ENCODE measurements around the gene DLG2.

DLG2 gene

GRCh38 chr11:84295815-84296214 lies 1331.3 kb downstream of the DLG2 start:
- no peaks in the 10 kb centered on the region for H3K4me1 ChIP-seq (ENCODE audit: control insufficient read depth in 1 of 2, insufficient read depth in 1 of 2, low read depth in 1 of 2, low read length in 1 of 2)

GRCh38 chr11:84292955-84293354 lies 1334.2 kb downstream of the DLG2 start:
- no peak for TF ChIP-seq CTCF (IDR thresholded peaks at IDR 0.05)
- H3K27me3 ChIP-seq = no peaks in the 10 kb centered on the region

More at GRCh38 chr11:84295815-84296214, 1331.3 kb downstream of the DLG2 start:
- Histone ChIP-seq H3K9me3 (no peaks in the 10 kb centered on the region), H3K36me3 (no peaks in the 10 kb centered on the region), H3K27ac (no peak overlapping the region), H3K4me3 (ENCODE audit: low read depth in 1 of 2, low read length in 1 of 2) (no peak overlapping the region), H3K27me3 (no peaks in the 10 kb centered on the region)
- no peak for TF ChIP-seq CTCF (IDR thresholded peaks at IDR 0.05)

GRCh38 chr11:84292006-84292405 lies 1335.1 kb downstream of the DLG2 start:
- no peak overlapping the region for H3K27ac ChIP-seq
- H3K9me3 ChIP-seq = no peaks in the 10 kb centered on the region
- H3K36me3 ChIP-seq = no peaks in the 10 kb centered on the region
- H3K4me3 ChIP-seq (ENCODE audit: low read depth in 1 of 2, low read length in 1 of 2) = no peak overlapping the region
- no peaks in the 10 kb centered on the region for H3K4me1 ChIP-seq (ENCODE audit: control insufficient read depth in 1 of 2, insufficient read depth in 1 of 2, low read depth in 1 of 2, low read length in 1 of 2)
- H3K27me3 ChIP-seq = no peaks in the 10 kb centered on the region
- TF ChIP-seq CTCF (IDR thresholded peaks at IDR 0.05) = no peak

More at GRCh38 chr11:84292955-84293354, 1334.2 kb downstream of the DLG2 start:
- H3K9me3 ChIP-seq = no peaks in the 10 kb centered on the region
- H3K27ac ChIP-seq = no peak overlapping the region
- H3K36me3 ChIP-seq = no peaks in the 10 kb centered on the region
- no peak overlapping the region for H3K4me3 ChIP-seq (ENCODE audit: low read depth in 1 of 2, low read length in 1 of 2)
- no peaks in the 10 kb centered on the region for H3K4me1 ChIP-seq (ENCODE audit: control insufficient read depth in 1 of 2, insufficient read depth in 1 of 2, low read depth in 1 of 2, low read length in 1 of 2)

GRCh38 chr11:84290647-84291046 lies 1336.5 kb downstream of the DLG2 start:
- Histone ChIP-seq H3K9me3 (no peaks in the 10 kb centered on the region), H3K4me1 (ENCODE audit: control insufficient read depth in 1 of 2, insufficient read depth in 1 of 2, low read depth in 1 of 2, low read length in 1 of 2) (no peaks in the 10 kb centered on the region), H3K27ac (no peak overlapping the region), H3K4me3 (ENCODE audit: low read depth in 1 of 2, low read length in 1 of 2) (no peak overlapping the region), H3K36me3 (no peaks in the 10 kb centered on the region), H3K27me3 (no peaks in the 10 kb centered on the region)
- no peak for TF ChIP-seq CTCF (IDR thresholded peaks at IDR 0.05)

GRCh38 chr11:84289381-84289906 lies 1337.7 kb downstream of the DLG2 start:
- Histone ChIP-seq H3K9me3 (no peaks in the 10 kb centered on the region), H3K4me1 (ENCODE audit: control insufficient read depth in 1 of 2, insufficient read depth in 1 of 2, low read depth in 1 of 2, low read length in 1 of 2) (no peaks in the 10 kb centered on the region), H3K36me3 (no peaks in the 10 kb centered on the region), H3K27ac (no peak overlapping the region), H3K27me3 (no peaks in the 10 kb centered on the region), H3K4me3 (ENCODE audit: low read depth in 1 of 2, low read length in 1 of 2) (no peak overlapping the region)
- TF ChIP-seq CTCF (IDR thresholded peaks at IDR 0.05) = no peak

- Histone ChIP-seq H3K9me3 (no peaks in the 10 kb centered on the region), H3K4me1 (ENCODE audit: control insufficient read depth in 1 of 2, insufficient read depth in 1 of 2, low read depth in 1 of 2, low read length in 1 of 2) (no peaks in the 10 kb centered on the region), H3K27ac (no peak overlapping the region), H3K36me3 (no peaks in the 10 kb centered on the region), H3K27me3 (no peaks in the 10 kb centered on the region), H3K4me3 (ENCODE audit: low read depth in 1 of 2, low read length in 1 of 2) (no peak overlapping the region)
- TF ChIP-seq CTCF (IDR thresholded peaks at IDR 0.05) = no peak
Measured at GRCh38 chr11:84273541-84273940, 1353.6 kb downstream of the DLG2 start.

All from neutrophil (primary cell).